ENCODE results near the gene LACRT. TPM values are rescaled to one million over a fixed set of nuclear protein-coding genes. Genes with fewer than 3 reads are reported as not detected.

Gene LACRT
- total RNA-seq, 1 experiment from 2014 or later = not detected

GRCh38 chr12:54595471-54595870 is 39.2 kb downstream of the LACRT start (continued):
- no peak for TF ChIP-seq ZNF281 (CRISPR knock-in tag; IDR thresholded peaks at IDR 0.05)
- no peak for TF ChIP-seq NFYB (CRISPR knock-in tag; conservative IDR thresholded peaks at IDR 0.05; ENCODE audit: low read depth)
- no peak for TF ChIP-seq ETV6 (CRISPR knock-in tag; IDR thresholded peaks at IDR 0.05)

- CTCF ChIA-PET = interaction anchor here (0.6 to 4.2 kb wide), 7 partner anchors 14 to 141 kb away, joined by 3 to 23 read pairs (median 7); no protein-coding TSS in a partner anchor
- ATAC-seq (no peak), DNase-seq (ENCODE audit: low spot score) (no peak)
- Mint-ChIP-seq H3K27me3 (ENCODE audit: low read depth) (peaks cover 92% of the 10 kb centered on the region), H3K27ac (no peak overlapping the region), H3K9me3 (no peaks in the 10 kb centered on the region), H3K4me1 (peaks cover 30% of the 10 kb centered on the region), H3K36me3 (no peaks in the 10 kb centered on the region), H3K4me3 (no peak overlapping the region)
- POLR2A ChIA-PET = no interaction called here
- TF ChIP-seq TEAD1 (CRISPR knock-in tag; IDR thresholded peaks at IDR 0.05) (no peak), HMGA2 (CRISPR knock-in tag; IDR thresholded peaks at IDR 0.05) (no peak), CREM (CRISPR knock-in tag; IDR thresholded peaks at IDR 0.05) (no peak), ZNF423 (CRISPR knock-in tag; IDR thresholded peaks at IDR 0.05) (no peak), ZNF121 (CRISPR knock-in tag; IDR thresholded peaks at IDR 0.05) (no peak), PRRX2 (CRISPR knock-in tag; IDR thresholded peaks at IDR 0.05) (no peak), SOX15 (CRISPR knock-in tag; IDR thresholded peaks at IDR 0.05) (no peak), JAZF1 (CRISPR knock-in tag; IDR thresholded peaks at IDR 0.05) (no peak), SMAD3 (CRISPR knock-in tag; IDR thresholded peaks at IDR 0.05; ENCODE audit: borderline replicate concordance) (no peak), SP1 (CRISPR knock-in tag; conservative IDR thresholded peaks at IDR 0.05) (no peak), AR (CRISPR knock-in tag; IDR thresholded peaks at IDR 0.05) (no peak)
- TF ChIP-seq, protein P1, sequence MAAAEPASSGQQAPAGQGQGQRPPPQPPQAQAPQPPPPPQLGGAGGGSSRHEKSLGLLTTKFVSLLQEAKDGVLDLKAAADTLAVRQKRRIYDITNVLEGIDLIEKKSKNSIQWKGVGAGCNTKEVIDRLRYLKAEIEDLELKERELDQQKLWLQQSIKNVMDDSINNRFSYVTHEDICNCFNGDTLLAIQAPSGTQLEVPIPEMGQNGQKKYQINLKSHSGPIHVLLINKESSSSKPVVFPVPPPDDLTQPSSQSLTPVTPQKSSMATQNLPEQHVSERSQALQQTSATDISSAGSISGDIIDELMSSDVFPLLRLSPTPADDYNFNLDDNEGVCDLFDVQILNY (CRISPR knock-in tag; IDR thresholded peaks at IDR 0.05) = no peak
- TF ChIP-seq, protein P2, sequence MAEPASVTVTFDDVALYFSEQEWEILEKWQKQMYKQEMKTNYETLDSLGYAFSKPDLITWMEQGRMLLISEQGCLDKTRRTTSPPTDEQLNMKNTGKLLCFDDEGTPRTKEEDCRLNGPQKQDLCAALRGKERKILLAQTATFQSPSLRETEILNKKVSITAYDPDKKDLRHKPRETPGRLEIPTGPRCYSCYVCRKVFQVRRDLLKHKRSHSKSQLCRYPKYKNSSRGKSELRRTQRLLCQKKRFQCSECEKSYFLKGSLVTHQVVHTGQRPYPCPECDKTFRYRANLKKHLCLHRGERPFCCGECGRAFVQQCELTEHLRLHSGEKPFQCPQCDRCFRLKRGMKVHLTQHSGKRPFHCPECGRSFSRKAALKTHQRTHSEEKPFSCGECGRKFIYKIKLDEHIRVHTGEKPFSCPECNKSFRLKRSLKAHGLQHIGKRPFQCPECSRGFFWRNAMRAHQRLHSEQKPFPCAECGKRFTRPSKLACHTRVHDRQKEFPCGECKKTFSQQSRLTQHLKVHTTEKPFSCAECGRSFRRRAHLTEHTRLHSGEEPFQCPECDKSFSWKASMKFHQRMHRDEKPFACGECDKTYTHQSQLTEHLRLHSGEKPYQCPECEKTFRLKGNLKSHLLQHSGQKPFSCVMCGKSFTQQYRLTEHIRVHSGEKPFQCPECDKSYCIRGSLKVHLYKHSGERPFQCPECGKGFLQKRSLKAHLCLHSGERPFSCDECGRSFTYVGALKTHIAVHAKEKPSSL (CRISPR knock-in tag; conservative IDR thresholded peaks at IDR 0.05) = no peak
- TF ChIP-seq, protein P3, sequence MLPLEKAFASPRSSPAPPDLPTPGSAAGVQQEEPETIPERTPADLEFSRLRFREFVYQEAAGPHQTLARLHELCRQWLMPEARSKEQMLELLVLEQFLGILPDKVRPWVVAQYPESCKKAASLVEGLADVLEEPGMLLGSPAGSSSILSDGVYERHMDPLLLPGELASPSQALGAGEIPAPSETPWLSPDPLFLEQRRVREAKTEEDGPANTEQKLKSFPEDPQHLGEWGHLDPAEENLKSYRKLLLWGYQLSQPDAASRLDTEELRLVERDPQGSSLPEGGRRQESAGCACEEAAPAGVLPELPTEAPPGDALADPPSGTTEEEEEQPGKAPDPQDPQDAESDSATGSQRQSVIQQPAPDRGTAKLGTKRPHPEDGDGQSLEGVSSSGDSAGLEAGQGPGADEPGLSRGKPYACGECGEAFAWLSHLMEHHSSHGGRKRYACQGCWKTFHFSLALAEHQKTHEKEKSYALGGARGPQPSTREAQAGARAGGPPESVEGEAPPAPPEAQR (CRISPR knock-in tag; IDR thresholded peaks at IDR 0.05) = no peak
- TF ChIP-seq, protein P4, sequence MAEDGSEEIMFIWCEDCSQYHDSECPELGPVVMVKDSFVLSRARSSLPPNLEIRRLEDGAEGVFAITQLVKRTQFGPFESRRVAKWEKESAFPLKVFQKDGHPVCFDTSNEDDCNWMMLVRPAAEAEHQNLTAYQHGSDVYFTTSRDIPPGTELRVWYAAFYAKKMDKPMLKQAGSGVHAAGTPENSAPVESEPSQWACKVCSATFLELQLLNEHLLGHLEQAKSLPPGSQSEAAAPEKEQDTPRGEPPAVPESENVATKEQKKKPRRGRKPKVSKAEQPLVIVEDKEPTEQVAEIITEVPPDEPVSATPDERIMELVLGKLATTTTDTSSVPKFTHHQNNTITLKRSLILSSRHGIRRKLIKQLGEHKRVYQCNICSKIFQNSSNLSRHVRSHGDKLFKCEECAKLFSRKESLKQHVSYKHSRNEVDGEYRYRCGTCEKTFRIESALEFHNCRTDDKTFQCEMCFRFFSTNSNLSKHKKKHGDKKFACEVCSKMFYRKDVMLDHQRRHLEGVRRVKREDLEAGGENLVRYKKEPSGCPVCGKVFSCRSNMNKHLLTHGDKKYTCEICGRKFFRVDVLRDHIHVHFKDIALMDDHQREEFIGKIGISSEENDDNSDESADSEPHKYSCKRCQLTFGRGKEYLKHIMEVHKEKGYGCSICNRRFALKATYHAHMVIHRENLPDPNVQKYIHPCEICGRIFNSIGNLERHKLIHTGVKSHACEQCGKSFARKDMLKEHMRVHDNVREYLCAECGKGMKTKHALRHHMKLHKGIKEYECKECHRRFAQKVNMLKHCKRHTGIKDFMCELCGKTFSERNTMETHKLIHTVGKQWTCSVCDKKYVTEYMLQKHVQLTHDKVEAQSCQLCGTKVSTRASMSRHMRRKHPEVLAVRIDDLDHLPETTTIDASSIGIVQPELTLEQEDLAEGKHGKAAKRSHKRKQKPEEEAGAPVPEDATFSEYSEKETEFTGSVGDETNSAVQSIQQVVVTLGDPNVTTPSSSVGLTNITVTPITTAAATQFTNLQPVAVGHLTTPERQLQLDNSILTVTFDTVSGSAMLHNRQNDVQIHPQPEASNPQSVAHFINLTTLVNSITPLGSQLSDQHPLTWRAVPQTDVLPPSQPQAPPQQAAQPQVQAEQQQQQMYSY (CRISPR knock-in tag; IDR thresholded peaks at IDR 0.05) = no peak
- TF ChIP-seq, protein P5, sequence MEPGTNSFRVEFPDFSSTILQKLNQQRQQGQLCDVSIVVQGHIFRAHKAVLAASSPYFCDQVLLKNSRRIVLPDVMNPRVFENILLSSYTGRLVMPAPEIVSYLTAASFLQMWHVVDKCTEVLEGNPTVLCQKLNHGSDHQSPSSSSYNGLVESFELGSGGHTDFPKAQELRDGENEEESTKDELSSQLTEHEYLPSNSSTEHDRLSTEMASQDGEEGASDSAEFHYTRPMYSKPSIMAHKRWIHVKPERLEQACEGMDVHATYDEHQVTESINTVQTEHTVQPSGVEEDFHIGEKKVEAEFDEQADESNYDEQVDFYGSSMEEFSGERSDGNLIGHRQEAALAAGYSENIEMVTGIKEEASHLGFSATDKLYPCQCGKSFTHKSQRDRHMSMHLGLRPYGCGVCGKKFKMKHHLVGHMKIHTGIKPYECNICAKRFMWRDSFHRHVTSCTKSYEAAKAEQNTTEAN (CRISPR knock-in tag; IDR thresholded peaks at IDR 0.05) = no peak
- TF ChIP-seq, protein P6, sequence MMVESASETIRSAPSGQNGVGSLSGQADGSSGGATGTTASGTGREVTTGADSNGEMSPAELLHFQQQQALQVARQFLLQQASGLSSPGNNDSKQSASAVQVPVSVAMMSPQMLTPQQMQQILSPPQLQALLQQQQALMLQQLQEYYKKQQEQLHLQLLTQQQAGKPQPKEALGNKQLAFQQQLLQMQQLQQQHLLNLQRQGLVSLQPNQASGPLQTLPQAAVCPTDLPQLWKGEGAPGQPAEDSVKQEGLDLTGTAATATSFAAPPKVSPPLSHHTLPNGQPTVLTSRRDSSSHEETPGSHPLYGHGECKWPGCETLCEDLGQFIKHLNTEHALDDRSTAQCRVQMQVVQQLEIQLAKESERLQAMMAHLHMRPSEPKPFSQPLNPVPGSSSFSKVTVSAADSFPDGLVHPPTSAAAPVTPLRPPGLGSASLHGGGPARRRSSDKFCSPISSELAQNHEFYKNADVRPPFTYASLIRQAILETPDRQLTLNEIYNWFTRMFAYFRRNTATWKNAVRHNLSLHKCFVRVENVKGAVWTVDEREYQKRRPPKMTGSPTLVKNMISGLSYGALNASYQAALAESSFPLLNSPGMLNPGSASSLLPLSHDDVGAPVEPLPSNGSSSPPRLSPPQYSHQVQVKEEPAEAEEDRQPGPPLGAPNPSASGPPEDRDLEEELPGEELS (CRISPR knock-in tag; IDR thresholded peaks at IDR 0.05) = no peak
Measured at GRCh38 chr12:54593725-54594124, 41.0 kb downstream of the LACRT start.

Data from WTC11 (cell line).